CD14-positive monocyte (primary cell): ENCODE data around the gene ATP6V0B. TPM values are rescaled to one million over a fixed set of nuclear protein-coding genes. Genes with fewer than 3 reads are reported as not detected.

Source experiments
- DNase-seq, 3 donors: peaks; one replicate each; pipeline ENCODE4 v3.0.0-alpha.2; 2011 to 2022
- H2AFZ ChIP-seq: 2 replicates; pipeline ENCODE4 v1.6.0; 2012; ENCODE audit warnings: mild to moderate bottlenecking, low read depth, low read length, inconsistent platforms; ENCODE audit not compliant: insufficient read depth, poor library complexity, severe bottlenecking
- H3K27ac ChIP-seq, 2 donors: 1 replicate in 1 of 2; 2 replicates in 1 of 2; pipeline ENCODE4 v1.5.1; 2012 to 2013; ENCODE audit warnings: low read length in 2 of 2, control low read depth in 1 of 2, inconsistent platforms in 1 of 2, low read depth in 1 of 2, mild to moderate bottlenecking in 1 of 2
- H3K27me3 ChIP-seq, 2 donors: one replicate each; pipeline versions ENCODE4 v1.6.0 to v1.6.1; 2011 to 2013; ENCODE audit warnings: low read length in 2 of 2; ENCODE audit not compliant: control insufficient read depth in 2 of 2, insufficient read depth in 2 of 2
- H3K36me3 ChIP-seq, 2 donors: replicated peaks in 1 of 2; 1 replicate in 1 of 2; 2 replicates in 1 of 2; pipeline versions ENCODE4 v1.5.1 to v1.6.1; 2012 to 2013; ENCODE audit warnings: low read length in 2 of 2, control low read depth in 1 of 2, inconsistent platforms in 1 of 2, mild to moderate bottlenecking in 1 of 2; ENCODE audit not compliant: insufficient read depth in 2 of 2, control insufficient read depth in 1 of 2
- H3K4me1 ChIP-seq, 2 donors: 1 replicate in 1 of 2; 2 replicates in 1 of 2; pipeline versions ENCODE4 v1.5.1 to v1.6.1; 2012 to 2013; ENCODE audit warnings: low read length in 2 of 2, control low read depth in 1 of 2, inconsistent platforms in 1 of 2, mild to moderate bottlenecking in 1 of 2, moderate library complexity in 1 of 2; ENCODE audit not compliant: insufficient read depth in 2 of 2, control insufficient read depth in 1 of 2
- H3K4me2 ChIP-seq: replicated peaks from 2 replicates; pipeline ENCODE3; 2012; ENCODE audit warnings: low read length, moderate library complexity, mild to moderate bottlenecking; ENCODE audit not compliant: poor library complexity, severe bottlenecking; ENCODE audit errors: extremely low read depth
- H3K4me3 ChIP-seq, 3 experiments: fragments of 200-600 bp in 1 of 3; sonication (generic) in 1 of 3; replicated peaks in 1 of 3; 1 replicate in 2 of 3; 2 replicates in 1 of 3; pipeline ENCODE4 v1.5.1; 2011 to 2013; ENCODE audit warnings: low read length in 3 of 3, mild to moderate bottlenecking in 3 of 3, control low read depth in 2 of 3, low read depth in 2 of 3, inconsistent platforms in 1 of 3, moderate library complexity in 1 of 3
- H3K79me2 ChIP-seq: 2 replicates; pipeline ENCODE4 v1.6.0; 2012; ENCODE audit warnings: mild to moderate bottlenecking, control low read depth, inconsistent platforms, low read length, moderate library complexity; ENCODE audit not compliant: insufficient read depth
- H3K9ac ChIP-seq: 2 replicates; pipeline ENCODE4 v1.6.0; 2017; ENCODE audit warnings: low read length, mild to moderate bottlenecking; ENCODE audit not compliant: insufficient read depth, poor library complexity, severe bottlenecking
- H3K9me3 ChIP-seq, 2 donors: replicated peaks in 1 of 2; 1 replicate in 1 of 2; 2 replicates in 1 of 2; pipeline versions ENCODE4 v1.5.1 to v1.6.1; 2012 to 2013; ENCODE audit warnings: low read length in 2 of 2, control low read depth in 1 of 2; ENCODE audit not compliant: control insufficient read depth in 1 of 2, insufficient read depth in 1 of 2
- H4K20me1 ChIP-seq: 2 replicates; pipeline ENCODE4 v1.6.0; 2012; ENCODE audit warnings: mild to moderate bottlenecking, low read length, control low read depth, moderate library complexity; ENCODE audit not compliant: insufficient read depth
- H3K27ac Mint-ChIP-seq, 7 donors: one replicate each; pipeline ENCODE4 v1.8.0; 2020; ENCODE audit warnings: mild to moderate bottlenecking in 7 of 7, mixed read lengths in 7 of 7, moderate library complexity in 6 of 7, inconsistent platforms in 2 of 7
- H3K27me3 Mint-ChIP-seq, 3 donors: one replicate each; pipeline ENCODE4 v1.8.0; 2021 to 2022; ENCODE audit warnings: low read depth in 3 of 3, mild to moderate bottlenecking in 3 of 3, mixed read lengths in 3 of 3, moderate library complexity in 3 of 3, inconsistent platforms in 1 of 3
- H3K36me3 Mint-ChIP-seq, 2 donors: one replicate each; pipeline ENCODE4 v1.8.0; 2020; ENCODE audit warnings: mixed read lengths in 2 of 2, inconsistent platforms in 1 of 2, mild to moderate bottlenecking in 1 of 2
- H3K4me1 Mint-ChIP-seq: one replicate; pipeline ENCODE4 v1.8.0; 2020; ENCODE audit warnings: mild to moderate bottlenecking, mixed read lengths
- H3K4me3 Mint-ChIP-seq, 2 donors: one replicate each; pipeline ENCODE4 v1.8.0; 2020; ENCODE audit warnings: mild to moderate bottlenecking in 2 of 2, mixed read lengths in 2 of 2, moderate library complexity in 1 of 2
- H3K9me3 Mint-ChIP-seq, 7 donors: one replicate each; pipeline ENCODE4 v1.8.0; 2020 to 2022; ENCODE audit warnings: mixed read lengths in 7 of 7, mild to moderate bottlenecking in 6 of 7, moderate library complexity in 6 of 7, inconsistent platforms in 2 of 7
- WGBS: methylation state at CpG from one replicate; pipeline ENCODE4 v1.1.5; 2013; ENCODE audit warnings: missing lambda C conversion rate; ENCODE audit not compliant: insufficient coverage; 5-methylcytosine and 5-hydroxymethylcytosine counted together
- intact Hi-C, 2 donors: fragments of 100-400 bp; cut with micrococcal nuclease; formaldehyde crosslinking; loops; one replicate each; pipeline versions ENCODE4 v1.15.0 to v1.15.1; 2023
- polyA plus RNA-seq, 3 donors: library from polyadenylated mRNA; depleted of rRNA in 1 of 3; unstranded in 2 of 3; stranded (reverse) in 1 of 3; fragments of 300-500 nt in 2 of 3; fragments of >200 nt in 1 of 3; fragmentation: Illumina TruSeq in 2 of 3; gene quantifications; 1 replicate in 2 of 3; 2 replicates in 1 of 3; pipeline ENCODE4 v1.2.3, GENCODE V29; 2012 to 2021
- TF ChIP-seq, protein P1 (sequence below): fragments of 200-600 bp; IDR thresholded peaks from one replicate; pipeline ENCODE4 v1.8.0; 2022; ENCODE audit warnings: antibody characterized with exemption, mild to moderate bottlenecking

The ATP6V0B gene
- polyA plus RNA-seq, 3 donors, result 465 to 1,219 (median 954) TPM

DNA sequence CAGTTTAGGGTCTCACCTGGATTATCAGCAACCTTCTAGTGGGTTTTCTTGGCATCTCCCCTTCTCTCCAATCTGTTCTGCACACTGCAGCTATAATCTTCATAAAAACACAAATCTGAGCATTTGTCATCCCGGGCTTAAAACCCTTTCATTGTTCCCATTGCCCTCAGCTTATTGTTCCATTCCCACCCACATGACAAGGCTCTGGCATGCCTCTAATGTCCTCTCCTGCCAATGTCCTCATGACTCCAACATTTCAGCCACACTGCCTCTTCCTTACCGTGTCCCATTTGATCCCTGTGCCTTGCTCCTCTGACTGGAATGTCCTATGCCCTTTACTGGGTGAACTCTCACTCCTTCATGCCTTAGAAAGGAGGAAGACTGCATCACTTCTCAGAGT, 12.4 kb upstream of the ATP6V0B start:
- Mint-ChIP-seq H3K36me3 (peaks cover 42 to 52% of the 10 kb centered on the region in 2 donors), H3K27ac (no peak overlapping the region), H3K4me3 (no peak overlapping the region), H3K4me1 (no peaks in the 10 kb centered on the region), H3K9me3 (peaks cover 0 to 2% (median 0%) of the 10 kb centered on the region in 7 donors), H3K27me3 (no peaks in the 10 kb centered on the region)
- Histone ChIP-seq H3K9me3 (no peaks in the 10 kb centered on the region), H3K4me3 (no peak overlapping the region), H3K9ac (no peak overlapping the region), H3K27ac (no peak overlapping the region), H3K79me2 (no peaks in the 10 kb centered on the region), H4K20me1 (no peaks in the 10 kb centered on the region), H2AFZ (no peak overlapping the region), H3K27me3 (no peaks in the 10 kb centered on the region), H3K4me2 (no peak overlapping the region), H3K4me1 (peaks cover 20 to 22% of the 10 kb centered on the region in 2 donors), H3K36me3 (peaks cover 48 to 86% of the 10 kb centered on the region in 2 donors)
- 90% methylated on average over 2 of the region's 2 CpGs for WGBS
- no peak for DNase-seq
- intact Hi-C loops, result no loop called here
- TF ChIP-seq, protein P1, sequence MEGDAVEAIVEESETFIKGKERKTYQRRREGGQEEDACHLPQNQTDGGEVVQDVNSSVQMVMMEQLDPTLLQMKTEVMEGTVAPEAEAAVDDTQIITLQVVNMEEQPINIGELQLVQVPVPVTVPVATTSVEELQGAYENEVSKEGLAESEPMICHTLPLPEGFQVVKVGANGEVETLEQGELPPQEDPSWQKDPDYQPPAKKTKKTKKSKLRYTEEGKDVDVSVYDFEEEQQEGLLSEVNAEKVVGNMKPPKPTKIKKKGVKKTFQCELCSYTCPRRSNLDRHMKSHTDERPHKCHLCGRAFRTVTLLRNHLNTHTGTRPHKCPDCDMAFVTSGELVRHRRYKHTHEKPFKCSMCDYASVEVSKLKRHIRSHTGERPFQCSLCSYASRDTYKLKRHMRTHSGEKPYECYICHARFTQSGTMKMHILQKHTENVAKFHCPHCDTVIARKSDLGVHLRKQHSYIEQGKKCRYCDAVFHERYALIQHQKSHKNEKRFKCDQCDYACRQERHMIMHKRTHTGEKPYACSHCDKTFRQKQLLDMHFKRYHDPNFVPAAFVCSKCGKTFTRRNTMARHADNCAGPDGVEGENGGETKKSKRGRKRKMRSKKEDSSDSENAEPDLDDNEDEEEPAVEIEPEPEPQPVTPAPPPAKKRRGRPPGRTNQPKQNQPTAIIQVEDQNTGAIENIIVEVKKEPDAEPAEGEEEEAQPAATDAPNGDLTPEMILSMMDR, result no peak

DNA sequence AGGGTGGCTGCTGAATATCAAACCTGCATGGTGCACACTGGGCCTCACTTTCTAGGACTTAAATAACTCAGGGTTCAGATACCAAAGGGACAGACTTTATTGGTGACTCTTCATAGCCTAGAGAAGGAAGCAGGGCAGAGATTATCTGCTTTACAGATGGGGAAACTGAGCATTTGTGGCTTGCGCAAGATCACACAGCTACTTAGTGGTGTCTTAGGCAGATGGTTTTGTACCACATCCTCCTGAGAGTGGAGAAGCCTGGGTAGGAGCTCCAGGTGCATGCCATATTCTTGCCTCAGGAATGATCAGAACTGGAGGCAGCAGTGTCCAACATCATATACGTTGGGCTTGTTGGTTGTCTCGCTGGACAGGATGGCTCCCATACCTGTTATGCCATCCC, 11.8 kb upstream of the ATP6V0B start:
- H3K27me3 ChIP-seq, result no peaks in the 10 kb centered on the region
- Mint-ChIP-seq H3K27me3 (peaks cover 0 to under 1% (median 0%) of the 10 kb centered on the region in 3 donors), H3K27ac (no peak overlapping the region), H3K36me3 (peaks cover 42 to 53% of the 10 kb centered on the region in 2 donors), H3K4me1 (no peaks in the 10 kb centered on the region), H3K9me3 (peaks cover 0 to 2% (median 0%) of the 10 kb centered on the region in 7 donors), H3K4me3 (no peak overlapping the region)
- no peaks in the 10 kb centered on the region for H3K79me2 ChIP-seq
- H3K9me3 ChIP-seq, result no peaks in the 10 kb centered on the region
- intact Hi-C loops, result no loop called here
- H3K4me2 ChIP-seq, result no peak overlapping the region
- no peak overlapping the region for H3K27ac ChIP-seq
- no peaks in the 10 kb centered on the region for H4K20me1 ChIP-seq
- peaks cover 41 to 84% of the 10 kb centered on the region in 2 donors for H3K36me3 ChIP-seq
- DNase-seq, result no peak
- 89% methylated on average over 2 of the region's 3 CpGs for WGBS
- H3K4me3 ChIP-seq, result no peak overlapping the region
- H2AFZ ChIP-seq, result no peak overlapping the region
- H3K9ac ChIP-seq, result no peak overlapping the region
- H3K4me1 ChIP-seq, result peaks cover 20 to 22% of the 10 kb centered on the region in 2 donors
- TF ChIP-seq, protein P1, result no peak
